Ascending aorta (tissue), 2 donors: ENCODE measurements around the gene DUSP3. TPM values are rescaled to one million over a fixed set of nuclear protein-coding genes. Genes with fewer than 3 reads are reported as not detected.

ENCODE experiments used
- DNase-seq, 2 donors: peaks; one replicate each; pipeline ENCODE4 v3.0.0-alpha.2; 2019; ENCODE audit warnings: low spot score in 2 of 2
- H3K27ac ChIP-seq, 2 donors: fragments of 200-600 bp; sonication (generic); one replicate each; pipeline ENCODE4 v1.5.1; 2016 to 2017; ENCODE audit warnings: mild to moderate bottlenecking in 1 of 2
- H3K27me3 ChIP-seq: fragments of 200-600 bp; sonication (generic); one replicate; pipeline ENCODE4 v1.5.1; 2017
- H3K36me3 ChIP-seq, 2 donors: fragments of 200-600 bp; sonication (generic); one replicate each; pipeline ENCODE4 v1.5.1; 2016
- H3K4me1 ChIP-seq, 2 donors: fragments of 200-600 bp; sonication (generic); one replicate each; pipeline ENCODE4 v1.5.1; 2016 to 2017; ENCODE audit warnings: mild to moderate bottlenecking in 1 of 2
- H3K4me3 ChIP-seq, 2 donors: fragments of 200-600 bp; sonication (generic); one replicate each; pipeline ENCODE4 v1.5.1; 2016 to 2017; ENCODE audit warnings: mild to moderate bottlenecking in 1 of 2
- H3K9me3 ChIP-seq, 2 donors: fragments of 200-600 bp; sonication (generic); one replicate each; pipeline ENCODE4 v1.5.1; 2016
- CTCF ChIP-seq, 3 experiments: fragments of 200-600 bp in 2 of 3; fragments of 450-650 bp in 1 of 3; sonication (generic) in 2 of 3; IDR thresholded peaks; one replicate each; pipeline ENCODE4 v1.5.1; 2016 to 2019; ENCODE audit warnings: antibody characterized with exemption in 3 of 3, mild to moderate bottlenecking in 1 of 3, moderate library complexity in 1 of 3
- intact Hi-C: fragments of 100-400 bp; cut with DNase I; formaldehyde crosslinking; loops from one replicate; pipeline ENCODE4 v1.15.1; 2023
- total RNA-seq: library from RNA; depleted of rRNA; stranded (reverse); fragments of >200 nt; gene quantifications from one replicate; pipeline ENCODE4 v1.1.0, GENCODE V29; 2016

The DUSP3 gene
- 70.5 TPM for total RNA-seq

- peaks cover 11 to 25% of the 10 kb centered on the region in 2 donors for H3K36me3 ChIP-seq
- peaks cover 6 to 35% of the 10 kb centered on the region in 2 donors for H3K4me1 ChIP-seq
- peak; percentile 92 to 98 for DNase-seq
- no peak for TF ChIP-seq CTCF (IDR thresholded peaks at IDR 0.05)
- intact Hi-C loops: loop anchor here (2.0 to 10.0 kb wide), 3 partner anchors 54 to 384 kb away; partner anchors contain the start of genes ARL4D, CD300LG and MPP3
- no peaks in the 10 kb centered on the region for H3K27me3 ChIP-seq
- H3K9me3 ChIP-seq: no peaks in the 10 kb centered on the region
- H3K4me3 ChIP-seq: peak within 1 kb of the TSS; percentile 82 to 93
- peak within 1 kb of the TSS; percentile 98 to 100 for H3K27ac ChIP-seq
These were observed at the start of gene DUSP3 for GRCh38 chr17:43778337-43779144. Gene DUSP3 (minus strand): TSS chr17:43778977. CDS start chr17:43778924, 53 bp downstream.

- Histone ChIP-seq H3K27me3 (no peaks in the 10 kb centered on the region), H3K4me1 (peaks cover 0 to 7% of the 10 kb centered on the region in 2 donors), H3K4me3 (no peak overlapping the region), H3K27ac (no peak overlapping the region), H3K36me3 (peaks cover 14 to 50% of the 10 kb centered on the region in 2 donors), H3K9me3 (no peaks in the 10 kb centered on the region)
- intact Hi-C loops: no loop called here
- DNase-seq: no peak
- TF ChIP-seq CTCF (IDR thresholded peaks at IDR 0.05): no peak
These were observed 48.8 kb upstream of the DUSP3 start for GRCh38 chr17:43827596-43827995.

GRCh38 chr17:43826206-43826605 lies 47.4 kb upstream of the DUSP3 start:
- intact Hi-C loops: no loop called here
- H3K4me3 ChIP-seq: no peak overlapping the region
- H3K4me1 ChIP-seq: no peaks in the 10 kb centered on the region
- H3K27ac ChIP-seq: no peak overlapping the region
- H3K9me3 ChIP-seq: no peaks in the 10 kb centered on the region
- H3K36me3 ChIP-seq: peaks cover 14 to 54% of the 10 kb centered on the region in 2 donors
- TF ChIP-seq CTCF (IDR thresholded peaks at IDR 0.05): no peak
- no peak for DNase-seq
- H3K27me3 ChIP-seq: no peaks in the 10 kb centered on the region

- Histone ChIP-seq H3K27ac (no peak overlapping the region), H3K4me1 (no peaks in the 10 kb centered on the region), H3K27me3 (no peaks in the 10 kb centered on the region), H3K36me3 (peaks cover 18 to 61% of the 10 kb centered on the region in 2 donors), H3K9me3 (no peaks in the 10 kb centered on the region), H3K4me3 (no peak overlapping the region)
- DNase-seq: no peak
- intact Hi-C loops: no loop called here
- no peak for TF ChIP-seq CTCF (IDR thresholded peaks at IDR 0.05)
These were observed 46.8 kb upstream of the DUSP3 start for GRCh38 chr17:43825567-43825966.

- H3K27me3 ChIP-seq: no peaks in the 10 kb centered on the region
- TF ChIP-seq CTCF (IDR thresholded peaks at IDR 0.05): no peak
- no peak overlapping the region for H3K4me3 ChIP-seq
- DNase-seq: no peak
- H3K27ac ChIP-seq: no peak overlapping the region
- no peaks in the 10 kb centered on the region for H3K4me1 ChIP-seq
- intact Hi-C loops: no loop called here
- peaks cover 14 to 55% of the 10 kb centered on the region in 2 donors for H3K36me3 ChIP-seq
- no peaks in the 10 kb centered on the region for H3K9me3 ChIP-seq
These were observed 44.7 kb upstream of the DUSP3 start for GRCh38 chr17:43823350-43824084.
